H9 (cell line): ENCODE data around the gene TST. TPM values are rescaled to one million over a fixed set of nuclear protein-coding genes. Genes with fewer than 3 reads are reported as not detected.

Experiments used
- DNase-seq: peaks from one replicate; pipeline ENCODE4 v3.0.0-alpha.2; 2017
- H2AFZ ChIP-seq: one replicate; pipeline ENCODE4 v1.6.1; 2013; ENCODE audit warnings: mild to moderate bottlenecking, low read length, control low read depth, moderate library complexity
- H2AK5ac ChIP-seq: 2 replicates; pipeline ENCODE4 v1.6.1; 2013; ENCODE audit warnings: low read length, control low read depth, mixed read lengths; ENCODE audit not compliant: insufficient read length
- H2BK120ac ChIP-seq: one replicate; pipeline ENCODE4 v1.6.1; 2013; ENCODE audit warnings: low read depth, mild to moderate bottlenecking, low read length, control low read depth, inconsistent platforms; ENCODE audit not compliant: poor library complexity, severe bottlenecking
- H2BK12ac ChIP-seq: 2 replicates; pipeline ENCODE4 v1.6.1; 2013; ENCODE audit warnings: low read length, control low read depth, mixed read lengths, low read depth; ENCODE audit not compliant: insufficient read length
- H2BK15ac ChIP-seq: 2 replicates; pipeline ENCODE4 v1.6.1; 2013; ENCODE audit warnings: low read depth, low read length, control low read depth
- H2BK20ac ChIP-seq: one replicate; pipeline ENCODE4 v1.6.1; 2013; ENCODE audit warnings: low read depth, mild to moderate bottlenecking, low read length, control low read depth, inconsistent platforms; ENCODE audit not compliant: poor library complexity, severe bottlenecking
- H2BK5ac ChIP-seq: 2 replicates; pipeline ENCODE4 v1.6.1; 2013; ENCODE audit warnings: low read length, control low read depth, mixed read lengths; ENCODE audit not compliant: insufficient read length
- H3K14ac ChIP-seq: 2 replicates; pipeline ENCODE4 v1.6.1; 2013; ENCODE audit warnings: low read length, control low read depth; ENCODE audit not compliant: insufficient read depth
- H3K18ac ChIP-seq: 2 replicates; pipeline ENCODE4 v1.6.1; 2013; ENCODE audit warnings: low read depth, mild to moderate bottlenecking, mixed read lengths, low read length, control low read depth; ENCODE audit not compliant: insufficient read length
- H3K23ac ChIP-seq: 2 replicates; pipeline ENCODE4 v1.6.1; 2013; ENCODE audit warnings: low read length, control low read depth, mixed read lengths, low read depth; ENCODE audit not compliant: insufficient read length
- H3K23me2 ChIP-seq: 2 replicates; pipeline ENCODE4 v1.6.1; 2013; ENCODE audit warnings: low read depth, mild to moderate bottlenecking, mixed read lengths, low read length, control low read depth; ENCODE audit not compliant: insufficient read length, poor library complexity, severe bottlenecking
- H3K27ac ChIP-seq: 2 replicates; pipeline ENCODE4 v1.5.1; 2013; ENCODE audit warnings: low read length, control low read depth, mixed read lengths, low read depth; ENCODE audit not compliant: insufficient read length
- H3K27me3 ChIP-seq: 2 replicates; pipeline ENCODE4 v1.6.1; 2013; ENCODE audit warnings: low read length, control low read depth, inconsistent platforms; ENCODE audit not compliant: insufficient read depth
- H3K4ac ChIP-seq: 2 replicates; pipeline ENCODE4 v1.6.1; 2013; ENCODE audit warnings: low read depth, mild to moderate bottlenecking, control low read depth, inconsistent platforms, low read length, moderate library complexity
- H3K4me1 ChIP-seq: 2 replicates; pipeline ENCODE4 v1.6.1; 2013; ENCODE audit warnings: low read length, control low read depth, inconsistent platforms; ENCODE audit not compliant: insufficient read depth
- H3K4me2 ChIP-seq: 2 replicates; pipeline ENCODE4 v1.6.1; 2013; ENCODE audit warnings: low read length, control low read depth, mixed read lengths; ENCODE audit not compliant: insufficient read length, insufficient read depth
- H3K56ac ChIP-seq: 2 replicates; pipeline ENCODE4 v1.6.1; 2013; ENCODE audit warnings: low read depth, mild to moderate bottlenecking, mixed read lengths, low read length, control low read depth; ENCODE audit not compliant: insufficient read length
- H3K79me1 ChIP-seq: 2 replicates; pipeline ENCODE4 v1.6.1; 2013; ENCODE audit warnings: low read depth, mild to moderate bottlenecking, moderate library complexity, low read length, control low read depth, inconsistent platforms; ENCODE audit not compliant: insufficient read depth, poor library complexity, severe bottlenecking
- H3K79me2 ChIP-seq: 2 replicates; pipeline ENCODE4 v1.6.1; 2013; ENCODE audit warnings: low read length, control low read depth, inconsistent platforms; ENCODE audit not compliant: insufficient read depth
- H3K9ac ChIP-seq: 2 replicates; pipeline ENCODE4 v1.6.1; 2013; ENCODE audit warnings: low read length, control low read depth, mixed read lengths; ENCODE audit not compliant: insufficient read length; ENCODE audit errors: extremely low read depth
- H3K9me3 ChIP-seq: one replicate; pipeline ENCODE4 v1.6.1; 2013; ENCODE audit warnings: low read depth, low read length, inconsistent platforms; ENCODE audit not compliant: control insufficient read depth
- H3T11ph ChIP-seq: one replicate; pipeline ENCODE4 v1.6.1; 2013; ENCODE audit warnings: mild to moderate bottlenecking, low read length, control low read depth, inconsistent platforms
- H4K20me1 ChIP-seq: one replicate; pipeline ENCODE4 v1.6.1; 2013; ENCODE audit not compliant: control insufficient read depth, insufficient read length, insufficient read depth
- H4K5ac ChIP-seq: 2 replicates; pipeline ENCODE4 v1.6.1; 2013; ENCODE audit warnings: low read depth, mild to moderate bottlenecking, mixed read lengths, low read length, control low read depth; ENCODE audit not compliant: insufficient read length
- H4K8ac ChIP-seq: replicated peaks from 2 replicates; pipeline ENCODE4 v1.6.1; 2013; ENCODE audit warnings: low read length, control low read depth, mixed read lengths, low read depth; ENCODE audit not compliant: insufficient read length
- H4K91ac ChIP-seq: 2 replicates; pipeline ENCODE4 v1.6.1; 2013; ENCODE audit warnings: low read depth, mild to moderate bottlenecking, moderate library complexity, mixed read lengths, low read length, control low read depth; ENCODE audit not compliant: insufficient read length
- H3K27ac Mint-ChIP-seq, 3 experiments: 2 replicates in 2 of 3; 3 replicates in 1 of 3; pipeline ENCODE4 v1.8.0; 2020 to 2021; ENCODE audit warnings: mixed read lengths in 3 of 3, mild to moderate bottlenecking in 1 of 3, moderate library complexity in 1 of 3
- H3K27me3 Mint-ChIP-seq: 2 replicates; pipeline ENCODE4 v1.8.0; 2021; ENCODE audit warnings: low read depth, mild to moderate bottlenecking, moderate library complexity, mixed read lengths
- H3K36me3 Mint-ChIP-seq, 3 experiments: 2 replicates in 2 of 3; 3 replicates in 1 of 3; pipeline ENCODE4 v1.8.0; 2020 to 2021; ENCODE audit warnings: low read depth in 3 of 3, mixed read lengths in 3 of 3; ENCODE audit not compliant: insufficient read depth in 1 of 3
- H3K4me1 Mint-ChIP-seq, 2 experiments: 2 replicates each; pipeline ENCODE4 v1.8.0; 2020; ENCODE audit warnings: mixed read lengths in 2 of 2
- H3K4me3 Mint-ChIP-seq, 2 experiments: 2 replicates in 1 of 2; 3 replicates in 1 of 2; pipeline ENCODE4 v1.8.0; 2020 to 2021; ENCODE audit warnings: mild to moderate bottlenecking in 2 of 2, mixed read lengths in 2 of 2, moderate library complexity in 1 of 2
- H3K9me3 Mint-ChIP-seq, 2 experiments: 2 replicates in 1 of 2; 3 replicates in 1 of 2; pipeline ENCODE4 v1.8.0; 2020; ENCODE audit warnings: mild to moderate bottlenecking in 2 of 2, mixed read lengths in 2 of 2, moderate library complexity in 1 of 2
- CTCF ChIP-seq: fragments of 200-600 bp; sonication (generic); conservative IDR thresholded peaks from 3 replicates; pipeline ENCODE4 v1.8.0; 2021; ENCODE audit warnings: antibody characterized with exemption, mild to moderate bottlenecking
- WGBS: extraction: QIAGEN DNeasy Blood & Tissue Kit; methylation state at CpG from one replicate; pipeline ENCODE4 v1.1.7; 2013; ENCODE audit warnings: missing lambda C conversion rate, low lambda C conversion rate, mixed read lengths; ENCODE audit not compliant: insufficient read length; ENCODE audit errors: extremely low coverage; 5-methylcytosine and 5-hydroxymethylcytosine counted together
- total RNA-seq: library from RNA; stranded (reverse); gene quantifications from 2 replicates; pipeline ENCODE4 v1.2.1, GENCODE V29; 2021

Gene TST
- total RNA-seq, 1 experiment from 2014 or later: 31.9 TPM

- H3K79me1 ChIP-seq: no peaks in the 10 kb centered on the region
- TF ChIP-seq CTCF: no peak
- Mint-ChIP-seq H3K27me3 (peaks cover 40% of the 10 kb centered on the region), H3K9me3 (no peaks in the 10 kb centered on the region; a peak in 1 of 5 replicates), H3K4me3 (no peak overlapping the region), H3K4me1 (peaks cover 6 to 18% of the 10 kb centered on the region in 2 experiments), H3K27ac (no peak overlapping the region; a peak in 1 of 7 replicates), H3K36me3 (no peaks in the 10 kb centered on the region)
- no peak for DNase-seq
- no peak overlapping the region for H3K4ac ChIP-seq
- H2BK12ac ChIP-seq: no peak overlapping the region
- H3K4me2 ChIP-seq: no peak overlapping the region
- no peak overlapping the region for H3K23ac ChIP-seq
- H2AK5ac ChIP-seq: no peak overlapping the region
- no peak overlapping the region for H3K27ac ChIP-seq
- H4K20me1 ChIP-seq: no peaks in the 10 kb centered on the region
- H3K27me3 ChIP-seq: no peaks in the 10 kb centered on the region; the same call in 1 of the 2 replicates
- H3K9me3 ChIP-seq: no peaks in the 10 kb centered on the region
- no peaks in the 10 kb centered on the region for H3K4me1 ChIP-seq
- H2BK20ac ChIP-seq: no peak overlapping the region
- no peak overlapping the region for H3K56ac ChIP-seq
- H3K14ac ChIP-seq: no peak overlapping the region
- H4K5ac ChIP-seq: no peak overlapping the region
- H2AFZ ChIP-seq: no peak overlapping the region
- no peak overlapping the region for H4K8ac ChIP-seq
- no peak overlapping the region for H2BK5ac ChIP-seq
- no peaks in the 10 kb centered on the region for H3K79me2 ChIP-seq
- no peak overlapping the region for H3T11ph ChIP-seq
- no CpG with 5 or more reads among the region's 6 CpGs for WGBS
- H2BK120ac ChIP-seq: no peak overlapping the region
- H3K9ac ChIP-seq: no peak overlapping the region
- no peaks in the 10 kb centered on the region for H3K23me2 ChIP-seq
- H3K18ac ChIP-seq: no peak overlapping the region
- no peak overlapping the region for H2BK15ac ChIP-seq
- H4K91ac ChIP-seq: no peak overlapping the region
These were observed 27.3 kb upstream of the TST start for GRCh38 chr22:37046589-37046988.
